GM12878 (cell line): ENCODE data around the gene CD99. TPM values are rescaled to one million over a fixed set of nuclear protein-coding genes. Genes with fewer than 3 reads are reported as not detected.

ENCODE experiments used
- ATAC-seq: fragments of 200-7000 bp; cut with Tn5 transposase; 3 replicates; pipeline ENCODE4 v1.9.1; 2020; ENCODE audit warnings: mild to moderate bottlenecking, moderate library complexity
- BruUV-seq: library from RNA; stranded (reverse); fragments of 400-500 nt; replicated peaks from 2 replicates; lab custom pipeline; 2021; lab: Mats Ljungman, UMichigan
- CTCF ChIA-PET: fragments of 300-600 bp; sonication (Branson Sonifier 250); formaldehyde crosslinking; extraction: SDS; loops from one replicate; lab custom pipeline; 2021; ENCODE audit warnings: inconsistent platforms; lab: Yijun Ruan, JAX
- POLR2A ChIA-PET: fragments of 350-600 bp; formaldehyde crosslinking; extraction: SDS; loops from one replicate; lab custom pipeline; 2021; ENCODE audit warnings: inconsistent platforms; lab: Charles Lee
- RAD21 ChIA-PET: fragments of 300-600 bp; sonication (Branson Sonifier 250); formaldehyde crosslinking; loops from one replicate; lab custom pipeline; 2023; ENCODE audit warnings: antibody characterized with exemption; ENCODE audit not compliant: unreplicated experiment; lab: Charles Lee
- SMC1A ChIA-PET: fragments of 300-600 bp; sonication (Branson Sonifier 250); formaldehyde crosslinking; loops from one replicate; lab custom pipeline; 2023; ENCODE audit not compliant: unreplicated experiment, uncharacterized antibody; lab: Charles Lee
- DNase-seq: peaks from one replicate; pipeline ENCODE4 v3.0.0-alpha.2; 2011; ENCODE audit warnings: low read depth, low spot score
- FAIRE-seq: peaks from 3 replicates; lab custom pipeline; 2011; peaks lifted over from hg19 to GRCh38; lab: Jason Lieb, UNC
- H2AFZ ChIP-seq: 2 replicates; pipeline ENCODE4 v1.6.0; 2011; ENCODE audit warnings: low read depth, low read length, control low read depth; ENCODE audit not compliant: control insufficient read depth
- H3K27ac ChIP-seq: 2 replicates; pipeline ENCODE4 v1.5.1; 2011; ENCODE audit warnings: control low read depth; ENCODE audit not compliant: control insufficient read depth, insufficient read depth
- H3K27me3 ChIP-seq, 2 experiments: replicated peaks in 1 of 2; 2 replicates each; pipeline versions ENCODE4 v1.6.0 to v1.6.1; 2011; ENCODE audit warnings: low read length in 1 of 2; ENCODE audit not compliant: control insufficient read depth in 2 of 2, insufficient read depth in 2 of 2
- H3K36me3 ChIP-seq, 2 experiments: 2 replicates each; pipeline ENCODE4 v1.5.1; 2011; ENCODE audit warnings: low read length in 1 of 2; ENCODE audit not compliant: control insufficient read depth in 2 of 2, insufficient read depth in 2 of 2
- H3K4me1 ChIP-seq: 2 replicates; pipeline ENCODE4 v1.6.1; 2011; ENCODE audit warnings: mild to moderate bottlenecking, low read length, moderate library complexity, mixed read lengths; ENCODE audit not compliant: control insufficient read depth, insufficient read depth
- H3K4me2 ChIP-seq: 2 replicates; pipeline ENCODE4 v1.6.0; 2011; ENCODE audit warnings: control low read depth; ENCODE audit not compliant: control insufficient read depth, insufficient read depth
- H3K4me3 ChIP-seq: fragments of 200-600 bp; sonication (generic); 2 replicates; pipeline ENCODE4 v1.5.1; 2016
- H3K79me2 ChIP-seq: 2 replicates; pipeline ENCODE4 v1.6.0; 2011; ENCODE audit warnings: low read length; ENCODE audit not compliant: control insufficient read depth, insufficient read depth
- H3K9ac ChIP-seq: 2 replicates; pipeline ENCODE4 v1.8.0; 2011; ENCODE audit warnings: low read length, control low read depth, mixed read lengths; ENCODE audit not compliant: control insufficient read depth, insufficient read depth
- H3K9me3 ChIP-seq: replicated peaks from 3 replicates; pipeline ENCODE4 v1.5.1; 2011; ENCODE audit warnings: mild to moderate bottlenecking, low read length; ENCODE audit not compliant: control insufficient read depth, insufficient read depth
- H4K20me1 ChIP-seq: 2 replicates; pipeline ENCODE4 v1.6.0; 2011; ENCODE audit not compliant: control insufficient read depth, insufficient read depth
- BMI1 ChIP-seq: fragments of 450-650 bp; IDR thresholded peaks from 2 replicates; pipeline ENCODE4 v1.6.1; 2016; ENCODE audit warnings: mild to moderate bottlenecking, moderate library complexity, borderline replicate concordance
- CTCF ChIP-seq, 3 experiments: IDR thresholded peaks in 2 of 3; conservative IDR thresholded peaks in 1 of 3; 2 replicates each; pipeline ENCODE4 v1.5.1; 2011; ENCODE audit warnings: low read depth in 3 of 3, low read length in 3 of 3, mild to moderate bottlenecking in 3 of 3, control low read depth in 2 of 3, moderate library complexity in 2 of 3, inconsistent platforms in 1 of 3, mixed read lengths in 1 of 3; ENCODE audit not compliant: control insufficient read depth in 2 of 3, insufficient read depth in 1 of 3; ENCODE audit errors: extremely low read depth in 1 of 3
- MTA3 ChIP-seq: IDR thresholded peaks from 2 replicates; pipeline ENCODE4 v1.6.1; 2012; ENCODE audit warnings: low read length, inconsistent platforms, borderline replicate concordance
- NFYA ChIP-seq: IDR thresholded peaks from 2 replicates; pipeline ENCODE4 v1.6.1; 2011; ENCODE audit warnings: low read depth, mild to moderate bottlenecking, low read length, improper control_type of control experiment, borderline replicate concordance
- PBX3 ChIP-seq: IDR thresholded peaks from 2 replicates; pipeline ENCODE4 v1.6.1; 2011; ENCODE audit warnings: mild to moderate bottlenecking, low read depth, low read length, moderate library complexity; ENCODE audit not compliant: insufficient replicate concordance
- POU2F2 ChIP-seq: IDR thresholded peaks from 3 replicates; pipeline ENCODE4 v1.6.1; 2011; ENCODE audit warnings: low read depth, mild to moderate bottlenecking, low read length, borderline replicate concordance
- RB1 ChIP-seq: fragments of 450-650 bp; formaldehyde crosslinking; IDR thresholded peaks from 2 replicates; pipeline ENCODE4 v1.6.1; 2017; ENCODE audit warnings: mild to moderate bottlenecking, borderline replicate concordance
- SIX5 ChIP-seq: IDR thresholded peaks from 2 replicates; pipeline ENCODE4 v1.6.1; 2011; ENCODE audit warnings: mild to moderate bottlenecking, low read depth, low read length, moderate library complexity; ENCODE audit not compliant: severe bottlenecking
- ZNF384 ChIP-seq: IDR thresholded peaks from 2 replicates; pipeline ENCODE4 v1.6.1; 2012; ENCODE audit warnings: low read depth, mild to moderate bottlenecking, low read length, improper control_type of control experiment, borderline replicate concordance
- ZSCAN29 ChIP-seq: fragments of 450-650 bp; IDR thresholded peaks from 2 replicates; pipeline ENCODE4 v1.6.1; 2017; ENCODE audit warnings: mild to moderate bottlenecking, moderate library complexity
- WGBS: methylation state at CpG from one replicate; pipeline ENCODE4 v1.1.6; 2016; ENCODE audit warnings: low lambda C conversion rate; ENCODE audit not compliant: insufficient replicate concordance, insufficient coverage; ENCODE audit errors: missing lambda C conversion rate; 5-methylcytosine and 5-hydroxymethylcytosine counted together
- in situ Hi-C: fragments of 300-500 bp; cut with MboI; formaldehyde crosslinking; loops from 9 replicates; pipeline ENCODE4 v1.14.3; 2018; ENCODE audit warnings: mixed read lengths
- intact Hi-C: fragments of 100-400 bp; cut with micrococcal nuclease; formaldehyde crosslinking; loops from one replicate; pipeline ENCODE4 v1.14.2; 2022; ENCODE audit not compliant: unreplicated experiment
- polyA plus RNA-seq, 11 experiments: library from polyadenylated mRNA; depleted of rRNA in 4 of 11; unstranded in 6 of 11; stranded (reverse) in 5 of 11; fragments of >200 nt; fragmentation: Nextera tagmentation in 4 of 11; fragmentation: Illumina TruSeq in 1 of 11; extraction: Ambion mirVana in 4 of 11; extraction: Trizol in 1 of 11; gene quantifications; 1 replicate in 1 of 11; 2 replicates in 10 of 11; pipeline versions ENCODE4 v1.2.1 to v1.2.3, GENCODE V29; 2011 to 2016; ENCODE audit warnings: inconsistent platforms in 2 of 11, missing spikeins in 2 of 11, low read depth in 1 of 11
- total RNA-seq, 4 experiments: library from RNA; depleted of rRNA in 3 of 4; stranded (reverse); fragments of >200 nt in 3 of 4; fragmentation: Illumina TruSeq in 1 of 4; extraction: Trizol in 1 of 4; gene quantifications; 2 replicates each; pipeline versions ENCODE4 v1.2.1 to v1.2.3, GENCODE V29; 2013 to 2021
- TF ChIP-seq, protein P1 (sequence below): fragments of 150-350 bp; IDR thresholded peaks from 2 replicates; pipeline ENCODE4 v1.6.1; 2016; ENCODE audit warnings: low read depth, low read length

CD99 gene
- total and polyA plus RNA-seq, 10 of the 15 experiments (the other 5 are each of a cell fraction or from before 2014, with no cell fraction given), result 24.8 to 242 (median 158) TPM

GRCh38 chrX:2785538-2785937 is 94.4 kb downstream of the CD99 start:
- RAD21 ChIA-PET, result no interaction called here
- no peaks in the 10 kb centered on the region for H4K20me1 ChIP-seq
- intact Hi-C loops, result no loop called here
- H3K4me2 ChIP-seq, result no peak overlapping the region
- 11% methylated on average over 4 of the region's 4 CpGs for WGBS
- no peaks in the 10 kb centered on the region for H3K27me3 ChIP-seq
- H3K9ac ChIP-seq, result no peak overlapping the region
- H3K27ac ChIP-seq, result no peak overlapping the region
- no peaks in the 10 kb centered on the region for H3K36me3 ChIP-seq
- H3K79me2 ChIP-seq, result no peaks in the 10 kb centered on the region
- SMC1A ChIA-PET, result interaction anchor here (0.6 kb wide), 1 partner anchor 38 kb away, joined by 4 read pairs; no protein-coding TSS in a partner anchor
- no peak for TF ChIP-seq MTA3
- TF ChIP-seq, all 136 proteins: peak for 0
- peaks cover 5% of the 10 kb centered on the region; the same call in 1 of the 2 replicates for H3K4me1 ChIP-seq
- in situ Hi-C loops, result no loop called here
- no peaks in the 10 kb centered on the region for H3K9me3 ChIP-seq
- no peak overlapping the region for H3K4me3 ChIP-seq
- POLR2A ChIA-PET, result no interaction called here
- no TSS peak for BruUV-seq
- ATAC-seq (no peak), DNase-seq (no peak), FAIRE-seq (no peak)
- no peak overlapping the region for H2AFZ ChIP-seq
- CTCF ChIA-PET, result no interaction called here

GRCh38 chrX:2788980-2789379 is 97.9 kb downstream of the CD99 start:
- no peak overlapping the region for H3K9ac ChIP-seq
- POLR2A ChIA-PET, result no interaction called here
- no TSS peak for BruUV-seq
- CTCF ChIA-PET, result no interaction called here
- RAD21 ChIA-PET, result no interaction called here
- no peak overlapping the region for H3K4me2 ChIP-seq
- H3K4me1 ChIP-seq, result no peaks in the 10 kb centered on the region
- H2AFZ ChIP-seq, result no peak overlapping the region
- H3K4me3 ChIP-seq, result no peak overlapping the region
- H3K9me3 ChIP-seq, result no peaks in the 10 kb centered on the region
- H3K27me3 ChIP-seq, result peaks cover 0 to 1% of the 10 kb centered on the region in 2 experiments; a peak in 1 of 4 replicates
- SMC1A ChIA-PET, result no interaction called here
- no peak for DNase-seq
- intact Hi-C loops, result no loop called here
- WGBS, result 0% methylated on average over 4 of the region's 4 CpGs
- FAIRE-seq, result no peak
- H4K20me1 ChIP-seq, result no peaks in the 10 kb centered on the region
- in situ Hi-C loops, result no loop called here
- H3K27ac ChIP-seq, result no peak overlapping the region
- H3K79me2 ChIP-seq, result no peaks in the 10 kb centered on the region
- no peak for ATAC-seq
- no peaks in the 10 kb centered on the region for H3K36me3 ChIP-seq
- no peak for TF ChIP-seq ZSCAN29
- TF ChIP-seq NFYA, result no peak
- TF ChIP-seq, protein P1, sequence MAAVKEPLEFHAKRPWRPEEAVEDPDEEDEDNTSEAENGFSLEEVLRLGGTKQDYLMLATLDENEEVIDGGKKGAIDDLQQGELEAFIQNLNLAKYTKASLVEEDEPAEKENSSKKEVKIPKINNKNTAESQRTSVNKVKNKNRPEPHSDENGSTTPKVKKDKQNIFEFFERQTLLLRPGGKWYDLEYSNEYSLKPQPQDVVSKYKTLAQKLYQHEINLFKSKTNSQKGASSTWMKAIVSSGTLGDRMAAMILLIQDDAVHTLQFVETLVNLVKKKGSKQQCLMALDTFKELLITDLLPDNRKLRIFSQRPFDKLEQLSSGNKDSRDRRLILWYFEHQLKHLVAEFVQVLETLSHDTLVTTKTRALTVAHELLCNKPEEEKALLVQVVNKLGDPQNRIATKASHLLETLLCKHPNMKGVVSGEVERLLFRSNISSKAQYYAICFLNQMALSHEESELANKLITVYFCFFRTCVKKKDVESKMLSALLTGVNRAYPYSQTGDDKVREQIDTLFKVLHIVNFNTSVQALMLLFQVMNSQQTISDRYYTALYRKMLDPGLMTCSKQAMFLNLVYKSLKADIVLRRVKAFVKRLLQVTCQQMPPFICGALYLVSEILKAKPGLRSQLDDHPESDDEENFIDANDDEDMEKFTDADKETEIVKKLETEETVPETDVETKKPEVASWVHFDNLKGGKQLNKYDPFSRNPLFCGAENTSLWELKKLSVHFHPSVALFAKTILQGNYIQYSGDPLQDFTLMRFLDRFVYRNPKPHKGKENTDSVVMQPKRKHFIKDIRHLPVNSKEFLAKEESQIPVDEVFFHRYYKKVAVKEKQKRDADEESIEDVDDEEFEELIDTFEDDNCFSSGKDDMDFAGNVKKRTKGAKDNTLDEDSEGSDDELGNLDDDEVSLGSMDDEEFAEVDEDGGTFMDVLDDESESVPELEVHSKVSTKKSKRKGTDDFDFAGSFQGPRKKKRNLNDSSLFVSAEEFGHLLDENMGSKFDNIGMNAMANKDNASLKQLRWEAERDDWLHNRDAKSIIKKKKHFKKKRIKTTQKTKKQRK, result no peak
- no peak for TF ChIP-seq POU2F2
- no peak for TF ChIP-seq BMI1
- no peak for TF ChIP-seq CTCF (IDR thresholded peaks at IDR 0.05 in 2 of 3, conservative IDR thresholded peaks at IDR 0.05 in 1 of 3; ENCODE audit: control insufficient read depth in 2 of 3, extremely low read depth in 1 of 3, insufficient read depth in 1 of 3, low read depth in 3 of 3, low read length in 3 of 3)
- TF ChIP-seq PBX3, result no peak
- TF ChIP-seq RB1, result no peak
- TF ChIP-seq SIX5, result no peak
- no peak for TF ChIP-seq ZNF384
